DMS 273 (cell line): ENCODE measurements around the gene RPL19.

Experiments
- DNase-seq: peaks from one replicate; lab custom pipeline; 2025; ENCODE audit not compliant: unreplicated experiment; lab: John Stamatoyannopoulos, UW

RPL19 gene

GRCh38 chr17:39196808-39197291 is 3.2 kb upstream of the RPL19 start:
- DNase-seq, result peak; percentile 65

GRCh38 chr17:39197380-39198185 is 2.5 kb upstream of the RPL19 start, which contains the start of gene CACNB1:
Gene CACNB1, minus strand, starts transcription at chr17:39197669. Its CDS starts 174 bp downstream, at chr17:39197495.
- DNase-seq, result peak; percentile 89

GRCh38 chr17:39198186-39198566 is 1.9 kb upstream of the RPL19 start:
- DNase-seq, result no peak

GRCh38 chr17:39199820-39200069 is 338 bp upstream of the RPL19 start:
- peak; percentile 97 for DNase-seq

GRCh38 chr17:39200957-39201510 is 951 bp downstream of the RPL19 start:
- no peak for DNase-seq

GRCh38 chr17:39204245-39204644 is 4.2 kb downstream of the RPL19 start:
- DNase-seq, result no peak

GRCh38 chr17:39205112-39205526 is 5.0 kb downstream of the RPL19 start:
- DNase-seq, result peak; percentile 67

GRCh38 chr17:39208136-39208535 is 8.1 kb downstream of the RPL19 start:
- peak; percentile 61 for DNase-seq

GRCh38 chr17:39208893-39209292 is 8.8 kb downstream of the RPL19 start:
- peak; percentile 91 for DNase-seq

- DNase-seq, result peak; percentile 70
Measured at GRCh38 chr17:39209317-39210092, 9.4 kb downstream of the RPL19 start.

GRCh38 chr17:39210093-39210434 is 10.0 kb downstream of the RPL19 start:
- DNase-seq, result no peak

GRCh38 chr17:39212195-39212810 is 12.2 kb downstream of the RPL19 start:
- no peak for DNase-seq

- DNase-seq, result peak; percentile 61
Measured at GRCh38 chr17:39212841-39213480, 12.9 kb downstream of the RPL19 start.

- DNase-seq, result no peak
Measured at GRCh38 chr17:39213852-39214251, 13.8 kb downstream of the RPL19 start.

- no peak for DNase-seq
Measured at GRCh38 chr17:39217734-39218369, 17.8 kb downstream of the RPL19 start.

- DNase-seq, result no peak
Measured at GRCh38 chr17:39218906-39219305, 18.8 kb downstream of the RPL19 start.

- no peak for DNase-seq
Measured at GRCh38 chr17:39219647-39220154, 19.6 kb downstream of the RPL19 start.

- no peak for DNase-seq
Measured at GRCh38 chr17:39221572-39221971, 21.5 kb downstream of the RPL19 start.

GRCh38 chr17:39222151-39222550 is 22.1 kb downstream of the RPL19 start:
- no peak for DNase-seq
